Nephron (organoid): ENCODE data around the gene HEMGN.

ENCODE experiments used
- H3K27ac Mint-ChIP-seq, 3 experiments: 2 replicates each; pipeline ENCODE4 v1.8.0; 2020; ENCODE audit warnings: mixed read lengths in 3 of 3, mild to moderate bottlenecking in 2 of 3, moderate library complexity in 1 of 3
- H3K27me3 Mint-ChIP-seq: 2 replicates; pipeline ENCODE4 v1.8.0; 2021; ENCODE audit warnings: low read depth, mild to moderate bottlenecking, moderate library complexity, mixed read lengths
- H3K36me3 Mint-ChIP-seq: 2 replicates; pipeline ENCODE4 v1.8.0; 2020; ENCODE audit warnings: low read depth, mixed read lengths
- H3K4me1 Mint-ChIP-seq: 2 replicates; pipeline ENCODE4 v1.8.0; 2020; ENCODE audit warnings: mixed read lengths
- H3K4me3 Mint-ChIP-seq, 3 experiments: 2 replicates each; pipeline ENCODE4 v1.8.0; 2020; ENCODE audit warnings: mild to moderate bottlenecking in 3 of 3, mixed read lengths in 3 of 3, moderate library complexity in 2 of 3
- H3K9me3 Mint-ChIP-seq: 2 replicates; pipeline ENCODE4 v1.8.0; 2020; ENCODE audit warnings: mixed read lengths
- TF ChIP-seq, protein P1 (sequence below), 3 experiments: fragments of 200-600 bp; sonication (generic); IDR thresholded peaks; one replicate each; pipeline ENCODE4 v1.5.0; 2021; ENCODE audit warnings: antibody characterized with exemption in 3 of 3; ENCODE audit not compliant: unreplicated experiment in 3 of 3

HEMGN gene

DNA sequence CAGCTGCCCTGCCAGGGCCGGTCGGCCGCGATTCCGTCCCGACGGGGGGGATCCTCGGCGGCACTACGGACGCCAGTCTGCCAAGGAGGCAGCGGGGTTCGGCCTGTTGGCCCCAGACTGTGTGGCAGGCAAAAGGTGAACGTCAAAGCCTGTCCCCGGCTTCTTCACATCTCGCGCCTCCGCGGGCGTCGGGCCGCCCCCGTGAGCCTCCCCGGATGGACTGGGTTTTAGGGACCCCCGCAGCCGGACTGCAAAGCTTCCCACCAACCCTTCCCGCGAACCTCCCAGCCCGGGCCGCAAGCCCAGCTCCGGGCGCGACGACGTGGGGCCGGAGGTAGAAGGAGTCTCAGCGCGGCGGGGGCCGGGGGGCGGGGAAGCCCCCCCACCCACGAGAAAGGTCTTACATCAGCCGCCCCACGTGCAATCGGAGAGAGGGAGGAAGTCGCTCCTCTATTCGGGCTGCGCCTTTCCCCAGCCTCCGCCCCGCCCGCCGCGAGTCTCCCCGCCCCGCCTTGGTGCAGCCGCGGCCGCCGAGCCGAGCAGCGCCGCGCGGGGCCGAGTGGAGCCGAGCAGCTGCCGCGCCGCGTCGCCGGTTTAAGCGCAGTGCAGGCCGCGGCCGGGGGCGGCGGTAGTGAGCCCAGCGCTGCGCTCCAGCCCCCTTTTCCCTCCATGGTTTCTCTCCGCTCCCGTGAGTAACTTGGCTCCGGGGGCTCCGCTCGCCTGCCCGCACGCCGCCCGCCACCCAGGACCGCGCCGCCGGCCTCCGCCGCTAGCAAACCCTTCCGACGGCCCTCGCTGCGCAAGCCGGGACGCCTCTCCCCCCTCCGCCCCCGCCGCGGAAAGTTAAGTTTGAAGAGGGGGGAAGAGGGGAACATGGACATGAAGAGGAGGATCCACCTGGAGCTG lies 45.0 kb upstream of the HEMGN start, which contains the start of gene ANP32B:
Gene ANP32B (plus strand): TSS at position 659 of the 906 bp plus-strand sequence. CDS start 215 bp downstream, at position 874.
- Mint-ChIP-seq H3K4me3 (peak within 1 kb of the TSS; percentile 79 to 85 (median 82)), H3K4me1 (peaks cover 45% of the 10 kb centered on the region), H3K9me3 (no peaks in the 10 kb centered on the region), H3K27ac (peak within 1 kb of the TSS; percentile 46 to 89 (median 74)), H3K36me3 (no peaks in the 10 kb centered on the region), H3K27me3 (no peaks in the 10 kb centered on the region)
- TF ChIP-seq, protein P1, sequence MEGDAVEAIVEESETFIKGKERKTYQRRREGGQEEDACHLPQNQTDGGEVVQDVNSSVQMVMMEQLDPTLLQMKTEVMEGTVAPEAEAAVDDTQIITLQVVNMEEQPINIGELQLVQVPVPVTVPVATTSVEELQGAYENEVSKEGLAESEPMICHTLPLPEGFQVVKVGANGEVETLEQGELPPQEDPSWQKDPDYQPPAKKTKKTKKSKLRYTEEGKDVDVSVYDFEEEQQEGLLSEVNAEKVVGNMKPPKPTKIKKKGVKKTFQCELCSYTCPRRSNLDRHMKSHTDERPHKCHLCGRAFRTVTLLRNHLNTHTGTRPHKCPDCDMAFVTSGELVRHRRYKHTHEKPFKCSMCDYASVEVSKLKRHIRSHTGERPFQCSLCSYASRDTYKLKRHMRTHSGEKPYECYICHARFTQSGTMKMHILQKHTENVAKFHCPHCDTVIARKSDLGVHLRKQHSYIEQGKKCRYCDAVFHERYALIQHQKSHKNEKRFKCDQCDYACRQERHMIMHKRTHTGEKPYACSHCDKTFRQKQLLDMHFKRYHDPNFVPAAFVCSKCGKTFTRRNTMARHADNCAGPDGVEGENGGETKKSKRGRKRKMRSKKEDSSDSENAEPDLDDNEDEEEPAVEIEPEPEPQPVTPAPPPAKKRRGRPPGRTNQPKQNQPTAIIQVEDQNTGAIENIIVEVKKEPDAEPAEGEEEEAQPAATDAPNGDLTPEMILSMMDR (IDR thresholded peaks at IDR 0.05; ENCODE audit: unreplicated experiment in 3 of 3): peak; percentile 87 to 97 (median 94)

DNA sequence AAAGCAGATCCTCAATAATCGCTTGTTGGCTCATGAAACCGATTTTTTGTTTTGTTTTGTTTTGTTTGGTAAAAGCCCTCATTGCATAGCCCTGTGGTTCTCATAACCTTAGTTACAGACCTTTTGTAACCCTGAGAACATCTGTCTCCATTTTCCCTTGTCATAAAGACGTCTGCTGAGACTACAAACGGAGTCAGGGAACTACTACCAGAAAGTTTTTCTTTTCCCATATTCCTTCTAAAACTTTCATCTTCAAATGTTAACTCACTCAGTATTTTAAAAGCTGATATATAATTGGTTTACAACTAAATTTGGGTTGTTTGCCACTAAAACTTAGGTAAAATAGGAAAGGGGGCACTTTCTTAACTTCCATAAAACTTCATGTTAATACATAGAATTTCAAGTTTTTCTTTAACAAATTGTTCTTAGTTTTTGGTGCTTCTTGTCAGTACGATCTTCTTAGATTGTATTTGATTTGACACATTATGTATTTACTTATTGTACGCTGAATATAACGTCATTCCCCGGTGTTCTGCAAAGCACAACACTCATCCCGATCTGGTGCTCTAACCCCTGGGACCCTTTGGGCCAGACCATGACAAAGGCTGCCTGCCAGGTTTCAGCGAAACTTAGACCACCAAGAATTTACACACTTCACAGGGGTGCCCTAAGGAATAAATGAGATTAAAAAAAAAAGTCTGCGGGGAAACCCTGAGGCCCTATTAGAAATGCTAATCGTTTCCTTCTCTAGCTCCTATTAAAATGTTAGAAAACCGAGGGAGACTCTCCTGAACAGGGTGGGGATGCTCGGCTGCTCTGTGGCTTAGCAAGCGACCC lies 44.1 kb upstream of the HEMGN start:
- H3K27ac Mint-ChIP-seq: peak overlapping the region; percentile 46 to 67 (median 61)
- H3K9me3 Mint-ChIP-seq: no peaks in the 10 kb centered on the region
- H3K4me1 Mint-ChIP-seq: peaks cover 38% of the 10 kb centered on the region
- TF ChIP-seq, protein P1 (IDR thresholded peaks at IDR 0.05; ENCODE audit: unreplicated experiment in 3 of 3): no peak
- H3K27me3 Mint-ChIP-seq: no peaks in the 10 kb centered on the region
- H3K36me3 Mint-ChIP-seq: no peaks in the 10 kb centered on the region
- peak overlapping the region; percentile 79 to 85 (median 80) for H3K4me3 Mint-ChIP-seq

DNA sequence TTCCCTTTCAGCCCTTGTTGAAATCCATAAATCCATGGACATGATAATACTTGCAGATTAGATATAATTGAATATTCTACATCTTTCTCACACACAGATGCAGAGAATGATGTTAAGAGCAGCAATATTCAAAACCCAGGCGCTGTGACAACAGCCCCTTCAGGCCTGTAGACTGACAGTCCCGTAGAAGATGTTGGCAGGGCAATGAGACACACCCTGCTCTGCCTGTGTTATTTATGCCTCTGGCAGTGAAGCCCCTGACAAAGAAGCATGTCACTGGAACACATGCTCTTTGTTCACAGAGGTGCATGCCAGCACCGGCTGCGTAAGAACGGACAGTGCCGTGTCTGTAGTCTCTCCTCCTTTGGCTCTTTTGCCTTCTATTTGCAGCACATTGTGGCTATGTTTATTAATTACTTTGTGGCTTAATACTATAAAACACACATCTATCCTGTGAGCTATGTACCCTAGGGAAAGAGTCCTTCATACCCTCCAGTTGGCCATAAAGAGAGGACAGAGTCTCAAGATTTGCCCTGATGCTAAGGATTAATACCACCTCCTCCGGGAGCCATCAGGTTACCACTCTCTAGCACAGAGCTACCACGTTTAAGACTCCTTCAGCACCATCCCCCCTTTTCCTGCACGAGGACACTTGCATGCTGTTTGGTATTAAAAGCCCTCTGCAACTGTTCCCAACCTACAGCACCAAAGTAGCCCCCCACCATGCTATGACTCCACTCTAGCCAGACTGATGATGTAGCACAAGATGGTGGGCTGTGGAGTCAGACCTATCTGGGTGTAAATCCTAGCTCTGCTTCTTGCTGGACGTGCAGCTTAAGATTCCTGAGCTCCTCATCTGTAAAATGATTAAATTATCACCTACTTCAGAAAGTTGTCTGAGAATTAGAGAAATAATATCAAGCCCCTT lies 43.2 kb upstream of the HEMGN start:
- Mint-ChIP-seq H3K27ac (peak overlapping the region; percentile 10 to 61 (median 46)), H3K9me3 (no peaks in the 10 kb centered on the region), H3K36me3 (no peaks in the 10 kb centered on the region)

DNA sequence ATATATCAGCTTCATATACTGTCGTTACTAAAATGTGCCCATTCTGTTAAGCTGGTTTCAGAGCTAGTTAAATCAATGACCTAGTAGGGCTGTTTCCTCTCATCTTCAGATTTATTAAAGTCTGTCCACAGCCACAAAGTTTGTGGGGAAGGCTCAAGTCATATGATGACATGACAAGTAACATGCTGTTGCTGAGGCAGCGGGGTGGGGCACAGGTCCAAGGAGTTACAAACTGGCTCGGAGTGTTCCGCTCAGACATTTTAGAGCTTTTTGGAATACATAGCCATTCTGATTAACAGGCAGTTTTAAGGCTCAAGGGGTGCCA lies 42.5 kb upstream of the HEMGN start:
- Mint-ChIP-seq H3K4me1 (peaks cover 27% of the 10 kb centered on the region), H3K36me3 (no peaks in the 10 kb centered on the region), H3K9me3 (no peaks in the 10 kb centered on the region), H3K27ac (no peak overlapping the region), H3K4me3 (peak overlapping the region in 2 of 3 experiments; percentile 5 to 79), H3K27me3 (no peaks in the 10 kb centered on the region)
- TF ChIP-seq, protein P1 (IDR thresholded peaks at IDR 0.05; ENCODE audit: unreplicated experiment in 3 of 3): no peak

More for the DNA sequence above, 43.2 kb upstream of the HEMGN start:
- Mint-ChIP-seq H3K27me3 (no peaks in the 10 kb centered on the region), H3K4me1 (peaks cover 30% of the 10 kb centered on the region), H3K4me3 (peak overlapping the region; percentile 79 to 85 (median 80))
- TF ChIP-seq, protein P1 (IDR thresholded peaks at IDR 0.05; ENCODE audit: unreplicated experiment in 3 of 3): no peak

DNA sequence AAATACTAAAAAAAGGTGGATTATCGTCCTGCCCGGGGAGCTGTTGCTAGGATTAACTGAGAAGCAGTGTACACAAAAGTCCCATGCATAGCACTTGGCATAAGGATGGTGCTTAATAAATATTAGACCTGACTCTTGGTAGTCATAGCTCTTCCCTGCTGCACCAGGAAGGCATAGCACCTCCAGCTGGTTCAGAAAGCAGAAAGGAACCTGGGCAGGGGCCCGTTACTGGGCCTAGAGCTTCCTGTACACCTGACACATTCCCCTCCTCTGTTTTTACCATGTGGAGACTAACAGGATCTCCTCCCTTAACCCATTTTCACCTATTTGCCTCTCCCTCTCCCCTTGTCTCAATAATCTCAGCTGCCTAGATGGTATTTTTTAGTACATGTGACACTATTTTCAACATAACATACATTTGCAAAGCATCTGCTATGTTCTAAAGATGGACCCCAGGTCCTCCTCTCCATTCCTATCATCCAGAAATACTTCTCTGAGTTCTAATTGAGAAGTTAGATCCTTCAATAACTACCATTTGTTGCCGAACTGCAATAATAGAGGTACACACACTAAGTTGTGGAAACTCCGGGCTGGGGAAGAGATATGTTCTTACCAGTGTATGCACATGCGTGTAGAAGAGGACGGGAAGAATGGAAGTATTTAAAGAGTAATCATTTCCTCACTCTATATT lies 42.0 kb upstream of the HEMGN start:
- Mint-ChIP-seq H3K27ac (no peak overlapping the region), H3K9me3 (peaks cover 4% of the 10 kb centered on the region), H3K27me3 (no peaks in the 10 kb centered on the region), H3K4me1 (peaks cover 27% of the 10 kb centered on the region), H3K4me3 (peak overlapping the region in 1 of 3 experiments; percentile 8), H3K36me3 (no peaks in the 10 kb centered on the region)
- TF ChIP-seq, protein P1 (IDR thresholded peaks at IDR 0.05; ENCODE audit: unreplicated experiment in 3 of 3): no peak
